NCI-H2029 treated with DMSO at 0.1 percent for 48 hours (cell line): Measurements from ENCODE around the gene IFIH1.

Experiments used
- DNase-seq: peaks from one replicate; lab custom pipeline; 2025; lab: John Stamatoyannopoulos, UW

The IFIH1 gene

GRCh38 chr2:162308747-162309503 is 9.6 kb downstream of the IFIH1 start:
- no peak for DNase-seq

- DNase-seq = no peak
Measured at GRCh38 chr2:162305901-162306300, 12.6 kb downstream of the IFIH1 start.

GRCh38 chr2:162301877-162302276 is 16.6 kb downstream of the IFIH1 start:
- no peak for DNase-seq

GRCh38 chr2:162301151-162301804 is 17.2 kb downstream of the IFIH1 start:
- DNase-seq = peak; percentile 54

GRCh38 chr2:162300266-162300665 is 18.2 kb downstream of the IFIH1 start:
- DNase-seq = no peak

GRCh38 chr2:162298669-162299335 is 19.7 kb downstream of the IFIH1 start:
- DNase-seq = no peak

GRCh38 chr2:162297925-162298552 is 20.4 kb downstream of the IFIH1 start:
- DNase-seq = peak; percentile 39

- no peak for DNase-seq
Measured at GRCh38 chr2:162295009-162295408, 23.5 kb downstream of the IFIH1 start.

GRCh38 chr2:162293122-162293786 is 25.2 kb downstream of the IFIH1 start:
- DNase-seq = no peak

- no peak for DNase-seq
Measured at GRCh38 chr2:162291748-162292147, 26.7 kb downstream of the IFIH1 start.

GRCh38 chr2:162282765-162283425 is 35.6 kb downstream of the IFIH1 start:
- DNase-seq = no peak

- DNase-seq = no peak
Measured at GRCh38 chr2:162280654-162281053, 37.8 kb downstream of the IFIH1 start.

GRCh38 chr2:162277381-162277780 is 41.1 kb downstream of the IFIH1 start:
- DNase-seq = no peak

GRCh38 chr2:162267996-162268395 is 50.5 kb downstream of the IFIH1 start:
- no peak for DNase-seq

- no peak for DNase-seq
Measured at GRCh38 chr2:162267496-162267895, 51.0 kb downstream of the IFIH1 start.

GRCh38 chr2:162266460-162266760 is 52.1 kb downstream of the IFIH1 start:
- no peak for DNase-seq

GRCh38 chr2:162265666-162266459 is 52.6 kb downstream of the IFIH1 start:
- no peak for DNase-seq

- no peak for DNase-seq
Measured at GRCh38 chr2:162261032-162261945, 57.2 kb downstream of the IFIH1 start.

GRCh38 chr2:162258686-162259085 is 59.8 kb downstream of the IFIH1 start:
- DNase-seq = no peak

- no peak for DNase-seq
Measured at GRCh38 chr2:162258169-162258568, 60.3 kb downstream of the IFIH1 start.
